Keratinocyte (primary cell): ENCODE data around the gene TFAP2E. TPM values are rescaled to one million over a fixed set of nuclear protein-coding genes. Genes with fewer than 3 reads are reported as not detected.

Source experiments
- DNase-seq: peaks from one replicate; pipeline ENCODE4 v3.0.0-alpha.2; 2011; ENCODE audit warnings: low read depth, missing footprints, low spot score
- FAIRE-seq: peaks from 2 replicates; lab custom pipeline; 2011; peaks lifted over from hg19 to GRCh38; lab: Jason Lieb, UNC
- H2AFZ ChIP-seq: 2 replicates; pipeline ENCODE4 v1.6.0; 2012; ENCODE audit warnings: low read length, control low read depth, inconsistent platforms; ENCODE audit not compliant: control insufficient read depth
- H3K27ac ChIP-seq: 2 replicates; pipeline ENCODE4 v1.5.1; 2011; ENCODE audit warnings: low read length; ENCODE audit not compliant: control insufficient read depth, insufficient read depth
- H3K27me3 ChIP-seq: 3 replicates; pipeline ENCODE4 v1.6.0; 2011; ENCODE audit warnings: low read length; ENCODE audit not compliant: control insufficient read depth, insufficient read depth; ENCODE audit errors: extremely low read depth
- H3K36me3 ChIP-seq, 2 experiments: 2 replicates in 1 of 2; 3 replicates in 1 of 2; pipeline ENCODE4 v1.5.1; 2011; ENCODE audit warnings: low read length in 2 of 2, mild to moderate bottlenecking in 1 of 2; ENCODE audit not compliant: control insufficient read depth in 2 of 2, insufficient read depth in 2 of 2; ENCODE audit errors: extremely low read depth in 1 of 2
- H3K4me1 ChIP-seq: 3 replicates; pipeline ENCODE4 v1.5.1; 2011; ENCODE audit warnings: low read length; ENCODE audit not compliant: control insufficient read depth, insufficient read depth; ENCODE audit errors: extremely low read depth
- H3K4me2 ChIP-seq: 3 replicates; pipeline ENCODE4 v1.6.0; 2011; ENCODE audit warnings: low read depth, low read length; ENCODE audit not compliant: control insufficient read depth, insufficient read depth; ENCODE audit errors: extremely low read depth
- H3K4me3 ChIP-seq, 3 experiments: fragments of 200-600 bp in 1 of 3; sonication (generic) in 1 of 3; 2 replicates in 2 of 3; 3 replicates in 1 of 3; pipeline ENCODE4 v1.5.1; 2011 to 2016; ENCODE audit warnings: low read length in 3 of 3, mild to moderate bottlenecking in 3 of 3, control low read depth in 2 of 3, inconsistent platforms in 1 of 3, low read depth in 1 of 3, mixed read lengths in 1 of 3, mixed run types in 1 of 3, moderate library complexity in 1 of 3; ENCODE audit not compliant: control insufficient read depth in 2 of 3, insufficient read depth in 2 of 3; ENCODE audit errors: extremely low read depth in 1 of 3
- H3K79me2 ChIP-seq: 2 replicates; pipeline ENCODE4 v1.6.0; 2012; ENCODE audit warnings: low read length; ENCODE audit not compliant: control insufficient read depth, insufficient read depth
- H3K9ac ChIP-seq: 3 replicates; pipeline ENCODE4 v1.6.0; 2011; ENCODE audit warnings: low read length; ENCODE audit not compliant: control insufficient read depth, insufficient read depth; ENCODE audit errors: extremely low read depth
- H3K9me1 ChIP-seq: 3 replicates; pipeline ENCODE4 v1.6.0; 2011; ENCODE audit warnings: low read length; ENCODE audit not compliant: control insufficient read depth, insufficient read depth; ENCODE audit errors: extremely low read depth
- H3K9me3 ChIP-seq: 2 replicates; pipeline ENCODE4 v1.5.1; 2012; ENCODE audit warnings: low read depth, low read length; ENCODE audit not compliant: control insufficient read depth
- H4K20me1 ChIP-seq: 3 replicates; pipeline ENCODE4 v1.6.0; 2011; ENCODE audit warnings: low read length; ENCODE audit not compliant: control insufficient read depth, insufficient read depth; ENCODE audit errors: extremely low read depth
- EZH2 ChIP-seq: IDR thresholded peaks from one replicate; pipeline ENCODE4 v1.6.1; 2012; ENCODE audit warnings: inconsistent platforms, mild to moderate bottlenecking, low read length, moderate library complexity
- dilution Hi-C: fragments of 300-500 bp; cut with MboI; formaldehyde crosslinking; loops from one replicate; pipeline ENCODE4 v1.7.0; 2020; ENCODE audit warnings: low sequenced_read_pairs; ENCODE audit not compliant: extremely low pct_ligation_motif_present
- polyA plus RNA-seq, 5 experiments: library from polyadenylated mRNA; depleted of rRNA in 3 of 5; stranded (reverse) in 3 of 5; stranded (forward) in 1 of 5; unstranded in 1 of 5; fragments of >200 nt; gene quantifications; 1 replicate in 1 of 5; 2 replicates in 3 of 5; 3 replicates in 1 of 5; pipeline versions ENCODE4 v1.2.1 to v1.2.3, GENCODE V29; 2011 to 2012; ENCODE audit warnings: missing spikeins in 2 of 5, low read depth in 1 of 5, low replicate concordance in 1 of 5
- TF ChIP-seq, protein P1 (sequence below), 3 experiments: IDR thresholded peaks in 1 of 3; conservative IDR thresholded peaks in 1 of 3; optimal IDR thresholded peaks in 1 of 3; 2 replicates in 2 of 3; 3 replicates in 1 of 3; pipeline versions ENCODE3 to v1.5.1; 2011; ENCODE audit warnings: low read length in 3 of 3, mild to moderate bottlenecking in 3 of 3, moderate library complexity in 2 of 3, control low read depth in 1 of 3, inconsistent platforms in 1 of 3; ENCODE audit not compliant: insufficient read depth in 2 of 3; ENCODE audit errors: extremely low read depth in 1 of 3

The TFAP2E gene
- polyA plus RNA-seq, 1 donor (not counting 4 experiments of a cell fraction or from before 2014, with no cell fraction given): 0.26 TPM

DNA sequence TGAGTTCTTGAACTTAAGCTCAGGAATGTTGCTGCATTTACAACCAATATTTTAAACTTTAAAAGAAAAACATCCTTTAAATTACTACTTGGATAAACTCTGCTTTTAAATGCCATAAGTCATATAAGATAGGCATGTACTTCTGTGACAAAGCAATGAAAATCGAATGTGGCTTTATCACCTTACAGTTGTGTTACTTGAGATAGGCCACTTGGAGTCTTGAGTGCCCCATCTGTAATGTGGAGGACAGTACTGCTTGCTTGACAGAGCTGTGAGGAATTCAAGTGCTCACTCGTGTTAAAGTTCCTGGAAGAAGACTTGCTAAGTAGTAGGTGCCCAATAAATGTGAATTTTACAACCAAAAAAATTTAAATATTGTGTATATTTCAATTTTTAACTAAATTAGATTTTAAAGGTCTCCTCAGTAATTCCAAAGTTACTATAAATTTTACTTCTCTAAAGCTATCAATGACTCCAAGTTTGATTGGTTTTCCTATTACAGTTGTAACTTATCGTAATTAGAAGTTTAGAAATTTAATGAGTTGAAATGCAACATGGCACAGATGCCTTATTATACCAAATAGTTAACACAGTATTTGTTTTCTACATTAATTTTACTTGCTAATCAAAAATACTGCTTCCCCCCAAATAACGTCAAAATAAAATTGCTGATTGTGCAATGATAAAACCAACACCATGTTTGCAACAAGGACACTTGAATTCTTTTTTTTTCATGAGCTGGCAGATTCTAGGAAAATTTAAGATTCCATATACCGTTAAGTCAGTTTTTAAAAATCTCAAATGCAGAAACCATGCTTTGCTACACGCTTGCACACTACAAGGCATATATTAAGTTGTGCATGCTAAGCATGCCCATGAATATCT lies 46.4 kb downstream of the TFAP2E start:
- Histone ChIP-seq H3K79me2 (peaks cover 84% of the 10 kb centered on the region), H3K4me3 (no peak overlapping the region), H3K9ac (no peak overlapping the region), H3K4me2 (no peak overlapping the region), H4K20me1 (peaks cover 3% of the 10 kb centered on the region), H3K4me1 (peaks cover 4% of the 10 kb centered on the region), H3K27ac (no peak overlapping the region), H3K9me1 (peaks cover 3% of the 10 kb centered on the region), H2AFZ (no peak overlapping the region), H3K36me3 (peaks cover 12 to 42% of the 10 kb centered on the region in 2 experiments), H3K27me3 (no peaks in the 10 kb centered on the region), H3K9me3 (no peaks in the 10 kb centered on the region)
- TF ChIP-seq, protein P1, sequence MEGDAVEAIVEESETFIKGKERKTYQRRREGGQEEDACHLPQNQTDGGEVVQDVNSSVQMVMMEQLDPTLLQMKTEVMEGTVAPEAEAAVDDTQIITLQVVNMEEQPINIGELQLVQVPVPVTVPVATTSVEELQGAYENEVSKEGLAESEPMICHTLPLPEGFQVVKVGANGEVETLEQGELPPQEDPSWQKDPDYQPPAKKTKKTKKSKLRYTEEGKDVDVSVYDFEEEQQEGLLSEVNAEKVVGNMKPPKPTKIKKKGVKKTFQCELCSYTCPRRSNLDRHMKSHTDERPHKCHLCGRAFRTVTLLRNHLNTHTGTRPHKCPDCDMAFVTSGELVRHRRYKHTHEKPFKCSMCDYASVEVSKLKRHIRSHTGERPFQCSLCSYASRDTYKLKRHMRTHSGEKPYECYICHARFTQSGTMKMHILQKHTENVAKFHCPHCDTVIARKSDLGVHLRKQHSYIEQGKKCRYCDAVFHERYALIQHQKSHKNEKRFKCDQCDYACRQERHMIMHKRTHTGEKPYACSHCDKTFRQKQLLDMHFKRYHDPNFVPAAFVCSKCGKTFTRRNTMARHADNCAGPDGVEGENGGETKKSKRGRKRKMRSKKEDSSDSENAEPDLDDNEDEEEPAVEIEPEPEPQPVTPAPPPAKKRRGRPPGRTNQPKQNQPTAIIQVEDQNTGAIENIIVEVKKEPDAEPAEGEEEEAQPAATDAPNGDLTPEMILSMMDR (optimal IDR thresholded peaks at IDR 0.05 in 1 of 3, IDR thresholded peaks at IDR 0.05 in 1 of 3, conservative IDR thresholded peaks at IDR 0.05 in 1 of 3; ENCODE audit: extremely low read depth in 1 of 3, insufficient read depth in 2 of 3, low read length in 3 of 3): no peak
- no peak for TF ChIP-seq EZH2
- DNase-seq: no peak
- dilution Hi-C loops: no loop called here
- no peak for FAIRE-seq

DNA sequence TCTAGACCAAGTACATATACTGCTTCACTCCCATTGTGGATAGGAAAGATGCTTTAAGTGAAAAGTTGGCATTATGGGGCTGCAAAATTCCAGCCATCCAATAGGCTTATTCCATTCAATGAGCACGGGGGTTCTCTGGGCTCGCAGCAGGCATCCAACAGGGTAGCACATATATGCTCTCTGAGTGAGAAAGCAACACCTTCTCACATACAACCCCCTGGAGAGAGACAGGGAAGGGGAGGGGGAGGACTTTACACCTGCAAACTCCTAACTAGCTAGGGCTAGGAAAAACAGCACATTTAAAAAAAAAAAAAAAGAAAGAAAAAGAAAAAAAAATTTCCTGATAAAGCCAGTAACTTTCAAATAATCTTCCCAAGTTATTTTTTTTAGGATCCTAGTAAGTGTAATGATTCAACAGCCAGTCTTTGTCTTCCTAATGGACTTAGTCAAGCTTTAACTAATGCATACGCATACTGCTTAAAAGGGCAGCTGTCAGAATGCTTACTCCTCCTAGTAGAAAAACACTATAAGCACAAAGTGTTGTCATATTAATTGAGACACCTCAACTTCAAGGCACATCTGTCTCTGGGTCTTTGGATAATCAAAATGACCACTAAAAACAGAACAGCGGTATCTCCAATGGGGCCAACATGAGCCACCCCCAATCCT lies 49.5 kb downstream of the TFAP2E start:
- peaks cover 3% of the 10 kb centered on the region for H3K9me1 ChIP-seq
- H4K20me1 ChIP-seq: peaks cover 3% of the 10 kb centered on the region
- no peak for TF ChIP-seq EZH2
- TF ChIP-seq, protein P1 (optimal IDR thresholded peaks at IDR 0.05 in 1 of 3, IDR thresholded peaks at IDR 0.05 in 1 of 3, conservative IDR thresholded peaks at IDR 0.05 in 1 of 3; ENCODE audit: extremely low read depth in 1 of 3, insufficient read depth in 2 of 3, low read length in 3 of 3): no peak
- no peak overlapping the region for H2AFZ ChIP-seq
- peaks cover 4% of the 10 kb centered on the region for H3K4me1 ChIP-seq
- no peaks in the 10 kb centered on the region for H3K27me3 ChIP-seq
- dilution Hi-C loops: no loop called here
- FAIRE-seq (no peak), DNase-seq (no peak)
- no peak overlapping the region for H3K27ac ChIP-seq
- no peaks in the 10 kb centered on the region for H3K9me3 ChIP-seq
- H3K9ac ChIP-seq: no peak overlapping the region
- peaks cover 7 to 27% of the 10 kb centered on the region in 2 experiments for H3K36me3 ChIP-seq
- H3K4me2 ChIP-seq: no peak overlapping the region
- peaks cover 79% of the 10 kb centered on the region for H3K79me2 ChIP-seq
- no peak overlapping the region for H3K4me3 ChIP-seq
